ENCODE measurements around the gene CISTR.
"Not testable (repeated sequence)": the region's sequence is repeated elsewhere in the genome, so short reads cannot be mapped to it uniquely, and the experiment has no call there.

Gene CISTR

GRCh38 chr12:53765891-53766290, 14.1 kb upstream of the CISTR start:
- no CpG with 5 or more reads among the region's 2 CpGs for WGBS, 2 donors (ENCODE audit: extremely low coverage in 2 of 2, insufficient read length in 2 of 2, insufficient replicate concordance in 1 of 2)

GRCh38 chr12:53764615-53765014, 12.8 kb upstream of the CISTR start:
- Histone ChIP-seq H3K4me1 (ENCODE audit: control insufficient read depth in 2 of 2, insufficient read depth in 1 of 2, low read depth in 1 of 2, low read length in 2 of 2) (no peaks in the 10 kb centered on the region), H3K27me3 (ENCODE audit: control insufficient read depth in 3 of 3, insufficient read depth in 3 of 3, low read depth in 1 of 3, low read length in 3 of 3) (peaks cover 2 to 82% (median 17%) of the 10 kb centered on the region in 3 experiments), H3K14ac (ENCODE audit: low read length) (no peak overlapping the region), H2AFZ (ENCODE audit: low read length) (no peak overlapping the region), H3K79me1 (ENCODE audit: low read depth, low read length) (no peaks in the 10 kb centered on the region), H3K4ac (ENCODE audit: low read length) (no peak overlapping the region), H3K36me3 (replicated peaks in 1 of 2; ENCODE audit: control insufficient read depth in 2 of 2, insufficient read depth in 2 of 2, low read length in 2 of 2) (no peaks in the 10 kb centered on the region), H3K4me2 (ENCODE audit: insufficient read depth, low read length, poor library complexity, severe bottlenecking) (no peak overlapping the region), H2BK12ac (ENCODE audit: low read length) (no peak overlapping the region), H2BK120ac (ENCODE audit: low read depth, low read length) (no peak overlapping the region), H3K23ac (ENCODE audit: low read depth, low read length, poor library complexity) (no peak overlapping the region), H4K8ac (ENCODE audit: low read depth, low read length) (no peak overlapping the region), H2BK5ac (ENCODE audit: low read length) (no peak overlapping the region), H2BK15ac (ENCODE audit: low read length) (no peak overlapping the region), H3K27ac (replicated peaks; ENCODE audit: low read length) (no peak overlapping the region), H4K91ac (ENCODE audit: low read depth, low read length, poor library complexity) (no peak overlapping the region), H3K4me3 (ENCODE audit: low read length in 2 of 2) (no peak overlapping the region), H3K9ac (ENCODE audit: low read depth, low read length, poor library complexity) (no peak overlapping the region), H3K18ac (ENCODE audit: low read length) (no peak overlapping the region), H2AK5ac (ENCODE audit: low read depth, low read length) (no peak overlapping the region), H3K9me3 (replicated peaks in 1 of 2; ENCODE audit: control insufficient read depth in 2 of 2, insufficient read depth in 1 of 2, low read depth in 1 of 2, low read length in 2 of 2) (no peaks in the 10 kb centered on the region)
- no peak for DNase-seq (ENCODE audit: low spot score)
- WGBS, 2 donors (ENCODE audit: extremely low coverage in 2 of 2, insufficient read length in 2 of 2, insufficient replicate concordance in 1 of 2), result no CpG with 5 or more reads among the region's 4 CpGs

More at GRCh38 chr12:53765891-53766290, 14.1 kb upstream of the CISTR start:
- H2BK5ac ChIP-seq (ENCODE audit: low read length), result no peak overlapping the region
- no peaks in the 10 kb centered on the region for H3K9me3 ChIP-seq (replicated peaks in 1 of 2; ENCODE audit: control insufficient read depth in 2 of 2, insufficient read depth in 1 of 2, low read depth in 1 of 2, low read length in 2 of 2)
- no peak for DNase-seq (ENCODE audit: low spot score)
- H3K79me1 ChIP-seq (ENCODE audit: low read depth, low read length), result no peaks in the 10 kb centered on the region
- H3K18ac ChIP-seq (ENCODE audit: low read length), result no peak overlapping the region
- no peak overlapping the region for H3K9ac ChIP-seq (ENCODE audit: low read depth, low read length, poor library complexity)
- no peak overlapping the region for H3K14ac ChIP-seq (ENCODE audit: low read length)
- no peak overlapping the region for H3K27ac ChIP-seq (replicated peaks; ENCODE audit: low read length)
- H4K91ac ChIP-seq (ENCODE audit: low read depth, low read length, poor library complexity), result no peak overlapping the region
- H2BK12ac ChIP-seq (ENCODE audit: low read length), result no peak overlapping the region
- H3K27me3 ChIP-seq (ENCODE audit: control insufficient read depth in 3 of 3, insufficient read depth in 3 of 3, low read depth in 1 of 3, low read length in 3 of 3), result peaks cover 2 to 80% (median 19%) of the 10 kb centered on the region in 3 experiments
- no peak overlapping the region for H2BK120ac ChIP-seq (ENCODE audit: low read depth, low read length)
- H3K23ac ChIP-seq (ENCODE audit: low read depth, low read length, poor library complexity), result no peak overlapping the region
- H3K4me2 ChIP-seq (ENCODE audit: insufficient read depth, low read length, poor library complexity, severe bottlenecking), result no peak overlapping the region
- no peak overlapping the region for H2AFZ ChIP-seq (ENCODE audit: low read length)
- no peak overlapping the region for H2AK5ac ChIP-seq (ENCODE audit: low read depth, low read length)
- no peak overlapping the region for H4K8ac ChIP-seq (ENCODE audit: low read depth, low read length)
- no peak overlapping the region for H2BK15ac ChIP-seq (ENCODE audit: low read length)
- H3K4me1 ChIP-seq (ENCODE audit: control insufficient read depth in 2 of 2, insufficient read depth in 1 of 2, low read depth in 1 of 2, low read length in 2 of 2), result no peaks in the 10 kb centered on the region
- no peak overlapping the region for H3K4ac ChIP-seq (ENCODE audit: low read length)
- no peak overlapping the region for H3K4me3 ChIP-seq (ENCODE audit: low read length in 2 of 2)
- no peaks in the 10 kb centered on the region for H3K36me3 ChIP-seq (replicated peaks in 1 of 2; ENCODE audit: control insufficient read depth in 2 of 2, insufficient read depth in 2 of 2, low read length in 2 of 2)

- peaks cover 0 to 89% (median 15%) of the 10 kb centered on the region in 3 experiments for H3K27me3 ChIP-seq (ENCODE audit: control insufficient read depth in 3 of 3, insufficient read depth in 3 of 3, low read depth in 1 of 3, low read length in 3 of 3)
- not testable (repeated sequence) for DNase-seq (ENCODE audit: low spot score); H2AFZ ChIP-seq (ENCODE audit: low read length); H3K9ac ChIP-seq (ENCODE audit: low read depth, low read length, poor library complexity); H3K4me2 ChIP-seq (ENCODE audit: insufficient read depth, low read length, poor library complexity, severe bottlenecking); H2AK5ac ChIP-seq (ENCODE audit: low read depth, low read length); H3K4ac ChIP-seq (ENCODE audit: low read length); H3K79me1 ChIP-seq (ENCODE audit: low read depth, low read length); H3K27ac ChIP-seq (replicated peaks; ENCODE audit: low read length); H3K4me1 ChIP-seq (ENCODE audit: control insufficient read depth in 2 of 2, insufficient read depth in 1 of 2, low read depth in 1 of 2, low read length in 2 of 2); H3K14ac ChIP-seq (ENCODE audit: low read length); H4K8ac ChIP-seq (ENCODE audit: low read depth, low read length); H2BK12ac ChIP-seq (ENCODE audit: low read length); H2BK120ac ChIP-seq (ENCODE audit: low read depth, low read length); H2BK15ac ChIP-seq (ENCODE audit: low read length); H4K91ac ChIP-seq (ENCODE audit: low read depth, low read length, poor library complexity); H3K23ac ChIP-seq (ENCODE audit: low read depth, low read length, poor library complexity); H3K36me3 ChIP-seq (replicated peaks in 1 of 2; ENCODE audit: control insufficient read depth in 2 of 2, insufficient read depth in 2 of 2, low read length in 2 of 2); H2BK5ac ChIP-seq (ENCODE audit: low read length); H3K18ac ChIP-seq (ENCODE audit: low read length); H3K4me3 ChIP-seq (ENCODE audit: low read length in 2 of 2); H3K9me3 ChIP-seq (replicated peaks in 1 of 2; ENCODE audit: control insufficient read depth in 2 of 2, insufficient read depth in 1 of 2, low read depth in 1 of 2, low read length in 2 of 2)
- no CpG with 5 or more reads among the region's 3 CpGs for WGBS, 2 donors (ENCODE audit: extremely low coverage in 2 of 2, insufficient read length in 2 of 2, insufficient replicate concordance in 1 of 2)
These were observed 11.0 kb upstream of the CISTR start for GRCh38 chr12:53762793-53763192.

- no peak overlapping the region for H2AK5ac ChIP-seq (ENCODE audit: low read depth, low read length)
- H3K9me3 ChIP-seq (replicated peaks in 1 of 2; ENCODE audit: control insufficient read depth in 2 of 2, insufficient read depth in 1 of 2, low read depth in 1 of 2, low read length in 2 of 2), result no peaks in the 10 kb centered on the region
- H4K8ac ChIP-seq (ENCODE audit: low read depth, low read length), result no peak overlapping the region
- no peak overlapping the region for H2BK5ac ChIP-seq (ENCODE audit: low read length)
- no peak overlapping the region for H3K4ac ChIP-seq (ENCODE audit: low read length)
- H3K4me1 ChIP-seq (ENCODE audit: control insufficient read depth in 2 of 2, insufficient read depth in 1 of 2, low read depth in 1 of 2, low read length in 2 of 2), result peaks cover 7 to 14% of the 10 kb centered on the region in 2 donors
- no peaks in the 10 kb centered on the region for H3K36me3 ChIP-seq (replicated peaks in 1 of 2; ENCODE audit: control insufficient read depth in 2 of 2, insufficient read depth in 2 of 2, low read length in 2 of 2)
- H3K79me1 ChIP-seq (ENCODE audit: low read depth, low read length), result no peaks in the 10 kb centered on the region
- peaks cover 0 to 83% (median 11%) of the 10 kb centered on the region in 3 experiments for H3K27me3 ChIP-seq (ENCODE audit: control insufficient read depth in 3 of 3, insufficient read depth in 3 of 3, low read depth in 1 of 3, low read length in 3 of 3)
- DNase-seq (ENCODE audit: low spot score), result no peak
- no peak overlapping the region for H2BK120ac ChIP-seq (ENCODE audit: low read depth, low read length)
- no peak overlapping the region for H2AFZ ChIP-seq (ENCODE audit: low read length)
- H3K14ac ChIP-seq (ENCODE audit: low read length), result no peak overlapping the region
- H2BK15ac ChIP-seq (ENCODE audit: low read length), result no peak overlapping the region
- no peak overlapping the region for H3K18ac ChIP-seq (ENCODE audit: low read length)
- H2BK12ac ChIP-seq (ENCODE audit: low read length), result no peak overlapping the region
- H3K4me3 ChIP-seq (ENCODE audit: low read length in 2 of 2), result no peak overlapping the region
- no peak overlapping the region for H3K9ac ChIP-seq (ENCODE audit: low read depth, low read length, poor library complexity)
- no peak overlapping the region for H4K91ac ChIP-seq (ENCODE audit: low read depth, low read length, poor library complexity)
- no peak overlapping the region for H3K23ac ChIP-seq (ENCODE audit: low read depth, low read length, poor library complexity)
- no peak overlapping the region for H3K4me2 ChIP-seq (ENCODE audit: insufficient read depth, low read length, poor library complexity, severe bottlenecking)
- H3K27ac ChIP-seq (replicated peaks; ENCODE audit: low read length), result no peak overlapping the region
These were observed 9.5 kb upstream of the CISTR start for GRCh38 chr12:53761306-53761705.

Measured in neuronal stem cell (in vitro differentiated cells).